GM13977 (cell line): ENCODE results near the gene SPNS2.
"Not testable (repeated sequence)": the region's sequence is repeated elsewhere in the genome, so short reads cannot be mapped to it uniquely, and the experiment has no call there.

ENCODE experiments used
- DNase-seq: peaks from one replicate; pipeline ENCODE4 v3.0.0; 2012; ENCODE audit warnings: low spot score
- in situ Hi-C: fragments of 300-500 bp; cut with MboI; formaldehyde crosslinking; loops from one replicate; pipeline ENCODE4 v1.12.0; 2022; ENCODE audit warnings: low sequenced_read_pairs, low pct_unique_long_range_greater_than_20kb, mixed read lengths, inconsistent platforms; ENCODE audit not compliant: unreplicated experiment
- TF ChIP-seq, protein P1 (sequence below): IDR thresholded peaks from 2 replicates; pipeline ENCODE4 v1.5.1; 2012; ENCODE audit warnings: mild to moderate bottlenecking, control low read depth; ENCODE audit not compliant: insufficient read depth; ENCODE audit errors: extremely low read depth, missing control alignments

SPNS2 gene

DNA sequence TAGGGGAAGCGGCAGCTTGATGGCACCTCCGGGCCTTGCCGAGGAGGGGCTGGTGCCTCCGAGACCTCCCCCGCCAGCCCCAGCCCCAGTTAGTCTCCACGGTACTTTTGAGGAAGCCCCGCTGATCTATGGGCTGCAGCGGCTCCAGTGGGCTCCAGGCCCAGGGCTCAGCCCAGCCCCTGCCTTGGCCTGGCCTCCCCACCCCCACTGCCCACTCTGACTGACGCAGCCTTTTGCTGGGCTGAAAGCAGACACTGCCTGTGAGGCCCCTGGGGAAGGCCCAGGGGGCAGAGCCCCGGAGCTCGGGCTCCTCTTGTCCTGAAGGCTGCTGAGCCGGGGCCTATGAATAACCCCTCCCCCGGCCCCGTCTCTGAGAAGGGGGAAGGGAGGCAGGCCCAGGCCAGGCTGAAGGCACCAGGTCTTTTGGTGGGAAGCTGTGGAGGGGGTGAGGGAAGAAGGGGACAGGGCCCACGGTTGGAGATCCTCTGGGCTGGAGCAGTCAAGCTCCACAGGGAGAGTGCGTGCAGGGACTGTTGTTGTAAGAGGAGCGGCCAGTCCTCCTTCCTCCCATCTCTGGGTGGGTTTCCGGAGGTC lies 78.1 kb downstream of the SPNS2 start:
- in situ Hi-C loops, result loop anchor here (10.0 kb wide), 1 partner anchor 48 kb away; no protein-coding TSS in a partner anchor
- TF ChIP-seq, protein P1, sequence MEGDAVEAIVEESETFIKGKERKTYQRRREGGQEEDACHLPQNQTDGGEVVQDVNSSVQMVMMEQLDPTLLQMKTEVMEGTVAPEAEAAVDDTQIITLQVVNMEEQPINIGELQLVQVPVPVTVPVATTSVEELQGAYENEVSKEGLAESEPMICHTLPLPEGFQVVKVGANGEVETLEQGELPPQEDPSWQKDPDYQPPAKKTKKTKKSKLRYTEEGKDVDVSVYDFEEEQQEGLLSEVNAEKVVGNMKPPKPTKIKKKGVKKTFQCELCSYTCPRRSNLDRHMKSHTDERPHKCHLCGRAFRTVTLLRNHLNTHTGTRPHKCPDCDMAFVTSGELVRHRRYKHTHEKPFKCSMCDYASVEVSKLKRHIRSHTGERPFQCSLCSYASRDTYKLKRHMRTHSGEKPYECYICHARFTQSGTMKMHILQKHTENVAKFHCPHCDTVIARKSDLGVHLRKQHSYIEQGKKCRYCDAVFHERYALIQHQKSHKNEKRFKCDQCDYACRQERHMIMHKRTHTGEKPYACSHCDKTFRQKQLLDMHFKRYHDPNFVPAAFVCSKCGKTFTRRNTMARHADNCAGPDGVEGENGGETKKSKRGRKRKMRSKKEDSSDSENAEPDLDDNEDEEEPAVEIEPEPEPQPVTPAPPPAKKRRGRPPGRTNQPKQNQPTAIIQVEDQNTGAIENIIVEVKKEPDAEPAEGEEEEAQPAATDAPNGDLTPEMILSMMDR, result no peak
- DNase-seq, result no peak

DNA sequence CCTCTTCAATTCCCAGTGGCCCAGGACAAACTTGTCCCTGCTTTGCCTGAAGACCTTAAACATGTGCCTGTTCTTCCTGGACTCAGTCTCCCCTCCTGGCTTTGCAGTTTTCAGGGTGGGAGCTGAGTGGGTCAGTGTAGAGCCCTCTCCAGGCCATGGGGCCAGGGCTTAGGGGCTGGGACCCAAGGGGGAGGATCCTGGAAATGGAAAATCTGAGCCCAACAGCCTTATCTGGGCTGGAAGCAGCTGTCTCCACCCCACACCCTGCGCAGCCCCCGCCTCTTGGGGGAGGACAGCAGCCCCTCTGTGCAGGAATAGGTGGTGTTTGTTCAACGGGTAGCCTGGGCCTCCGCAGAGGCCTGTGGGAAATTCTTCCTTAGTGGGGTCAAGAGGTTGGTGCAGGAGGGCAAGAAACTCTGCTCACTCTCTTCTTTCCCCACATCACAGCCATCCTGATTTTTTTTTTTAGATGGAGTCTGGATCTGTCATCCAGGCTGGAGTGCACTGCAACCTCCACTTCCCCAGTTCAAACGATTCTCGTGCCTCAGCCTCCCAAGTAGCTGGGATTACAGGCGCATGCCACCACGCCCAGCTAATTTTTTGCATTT lies 78.8 kb downstream of the SPNS2 start:
- no peak for DNase-seq
- in situ Hi-C loops, result loop anchor here (10.0 kb wide), 1 partner anchor 47 kb away; no protein-coding TSS in a partner anchor
- TF ChIP-seq, protein P1, result no peak

DNA sequence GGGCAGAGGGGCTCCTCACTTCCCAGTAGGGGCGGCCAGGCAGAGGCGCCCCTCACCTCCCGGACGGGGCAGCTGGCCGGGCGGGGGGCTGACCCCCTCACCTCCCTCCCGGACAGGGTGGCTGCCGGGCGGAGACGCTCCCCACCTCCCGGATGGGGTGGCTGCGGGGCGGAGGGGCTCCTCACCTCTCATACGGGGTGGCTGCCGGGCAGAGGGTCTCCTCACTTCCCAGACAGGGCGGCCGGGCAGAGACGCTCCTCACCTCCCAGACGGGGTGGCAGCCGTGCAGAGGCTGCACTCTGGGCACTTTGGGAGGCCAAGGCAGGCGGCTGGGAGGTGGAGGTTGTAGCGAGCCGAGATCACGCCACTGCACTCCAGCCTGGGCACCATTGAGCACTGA lies 79.7 kb downstream of the SPNS2 start:
- in situ Hi-C loops, result loop anchor here (10.0 kb wide), 1 partner anchor 46 kb away; no protein-coding TSS in a partner anchor
- not testable (repeated sequence) for DNase-seq

DNA sequence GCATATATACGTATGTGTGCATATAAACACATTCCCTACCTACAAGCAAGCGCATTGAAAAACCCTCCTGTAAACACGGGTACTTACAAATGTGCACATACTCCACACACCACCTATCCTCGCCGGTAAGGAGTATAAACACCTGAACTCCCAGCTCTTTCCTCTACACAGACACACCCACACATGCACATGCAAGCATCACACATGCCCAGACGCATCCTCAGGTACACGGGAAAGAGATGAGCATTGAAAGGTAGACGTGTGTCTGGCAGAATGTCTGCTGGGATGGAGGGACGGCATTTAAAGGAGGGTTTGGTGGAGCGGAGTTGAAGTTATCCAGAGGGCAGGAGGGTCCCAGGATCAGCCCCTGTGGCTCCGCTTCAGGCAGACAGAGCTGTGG lies 81.0 kb downstream of the SPNS2 start:
- DNase-seq, result no peak
- TF ChIP-seq, protein P1, result no peak
- in situ Hi-C loops, result loop anchor here (10.0 kb wide), 1 partner anchor 45 kb away; no protein-coding TSS in a partner anchor

DNA sequence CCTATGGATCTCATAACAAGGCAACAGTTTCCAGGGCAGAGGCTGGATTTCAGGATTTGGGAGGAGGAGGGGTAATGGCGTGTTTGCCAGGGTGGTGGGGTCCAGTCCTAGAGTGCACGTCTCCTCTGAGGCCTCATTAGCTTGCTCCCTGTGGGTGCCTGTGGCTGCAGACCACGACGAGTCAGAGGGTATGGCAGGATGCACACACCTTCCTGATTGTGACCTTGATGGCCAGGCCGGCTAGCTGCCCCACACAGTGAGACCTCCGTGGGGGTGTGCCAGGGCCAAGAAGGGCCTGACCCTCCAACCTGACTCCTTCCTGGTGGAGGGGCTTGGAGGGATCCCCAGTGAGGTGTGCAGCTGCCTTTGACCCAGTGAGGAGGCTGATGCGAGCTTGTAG lies 81.6 kb downstream of the SPNS2 start:
- no peak for DNase-seq
- in situ Hi-C loops, result no loop called here
- TF ChIP-seq, protein P1, result no peak

DNA sequence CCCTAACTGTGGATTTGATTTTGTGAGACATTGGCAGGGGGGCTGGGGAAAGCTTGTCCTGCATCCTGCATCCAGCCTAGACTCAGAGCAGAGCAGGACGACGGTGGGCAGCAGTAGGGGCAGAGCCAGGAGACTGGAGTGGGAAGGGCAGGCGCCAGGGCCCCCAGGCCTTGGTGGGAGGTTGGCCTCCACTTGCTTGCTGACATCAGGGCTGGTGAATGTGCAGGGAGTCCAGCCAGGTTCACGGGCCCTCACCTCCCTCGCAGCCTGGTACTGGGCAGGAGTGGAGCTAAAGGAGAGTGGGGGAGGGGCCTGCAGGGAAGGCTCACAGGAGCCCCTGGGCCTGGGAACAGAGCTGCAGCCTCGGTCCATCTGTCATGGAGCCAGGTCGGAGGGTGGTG lies 83.4 kb downstream of the SPNS2 start:
- TF ChIP-seq, protein P1, result no peak
- DNase-seq, result no peak
- in situ Hi-C loops, result no loop called here

DNA sequence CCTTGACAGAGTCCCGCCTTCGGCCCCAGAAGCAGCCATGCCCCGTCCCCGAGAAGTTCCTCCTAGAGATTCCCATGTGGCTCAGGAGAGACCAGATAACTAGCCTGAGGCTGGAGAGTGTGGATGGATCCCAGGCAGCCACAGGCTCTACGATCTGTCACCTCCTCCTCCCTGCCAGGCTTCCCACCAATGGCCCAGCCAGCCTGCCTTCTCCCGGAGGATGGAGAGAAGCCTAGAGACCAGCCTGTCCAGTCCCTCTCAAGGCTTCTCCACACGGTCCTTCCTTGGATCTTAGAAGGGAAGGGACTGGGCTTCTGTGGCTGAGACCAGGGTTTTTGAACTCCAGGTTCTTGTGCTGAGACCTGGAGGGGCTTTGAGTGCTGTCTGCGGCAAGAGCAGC lies 84.0 kb downstream of the SPNS2 start:
- in situ Hi-C loops, result no loop called here
- DNase-seq, result no peak
- TF ChIP-seq, protein P1, result no peak
